SHP77 (cell line): ENCODE measurements around the gene TMEM270.

Source experiments
- DNase-seq, 2 experiments: peaks; one replicate each; lab custom pipeline; 2025; lab: John Stamatoyannopoulos, UW

Gene TMEM270

DNA sequence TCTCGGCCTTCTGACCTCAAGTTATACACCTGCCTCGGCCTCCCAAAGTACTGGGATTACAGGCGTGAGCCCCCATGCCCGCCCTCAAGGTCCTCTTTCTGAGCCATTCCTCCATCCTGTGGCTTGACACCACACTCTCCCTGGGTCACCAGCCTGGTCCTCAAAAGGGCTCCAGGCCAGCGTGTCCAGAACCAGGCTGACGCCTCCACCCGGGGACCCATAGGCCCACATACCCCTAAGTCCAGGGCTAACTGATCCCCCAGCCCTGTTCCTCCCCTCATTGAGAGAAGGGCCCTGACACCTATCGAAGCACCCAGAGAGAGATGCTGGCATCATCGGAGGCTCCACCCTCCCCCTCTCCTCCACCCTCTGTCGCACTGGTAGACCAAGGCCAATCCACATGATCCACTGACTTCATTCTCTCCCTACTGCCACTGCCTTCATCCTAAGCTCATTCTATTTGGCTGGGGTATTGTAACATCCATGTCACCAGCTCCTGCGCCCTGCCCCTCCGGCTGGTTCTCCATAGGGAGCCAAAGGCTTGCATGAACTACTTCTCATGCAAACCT, 46.7 kb downstream of the TMEM270 start:
- no peak for DNase-seq

DNA sequence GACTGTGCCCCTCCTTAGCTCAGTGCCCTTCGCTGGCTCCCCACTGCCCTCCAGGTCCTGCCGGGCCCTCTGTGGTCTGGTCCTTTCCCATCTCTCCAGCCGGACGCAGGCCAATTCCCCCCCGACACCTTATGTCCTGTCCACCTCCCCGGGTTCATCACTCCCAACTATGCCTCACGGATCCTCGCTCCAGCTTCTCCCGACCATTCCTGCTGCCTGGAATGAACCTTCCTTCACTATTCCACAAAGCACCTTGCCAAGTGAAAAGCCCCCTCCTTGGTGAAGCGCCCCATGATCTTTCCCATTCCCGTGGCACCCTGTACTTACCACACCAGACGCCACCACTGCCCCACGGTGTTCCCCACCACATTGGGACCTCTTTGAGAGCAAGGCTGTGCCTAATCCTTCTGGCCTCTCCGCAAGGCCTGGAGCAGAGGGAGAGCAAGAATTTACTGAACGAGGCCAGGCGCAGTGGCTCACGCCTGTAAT, 47.2 kb downstream of the TMEM270 start:
- no peak for DNase-seq

DNA sequence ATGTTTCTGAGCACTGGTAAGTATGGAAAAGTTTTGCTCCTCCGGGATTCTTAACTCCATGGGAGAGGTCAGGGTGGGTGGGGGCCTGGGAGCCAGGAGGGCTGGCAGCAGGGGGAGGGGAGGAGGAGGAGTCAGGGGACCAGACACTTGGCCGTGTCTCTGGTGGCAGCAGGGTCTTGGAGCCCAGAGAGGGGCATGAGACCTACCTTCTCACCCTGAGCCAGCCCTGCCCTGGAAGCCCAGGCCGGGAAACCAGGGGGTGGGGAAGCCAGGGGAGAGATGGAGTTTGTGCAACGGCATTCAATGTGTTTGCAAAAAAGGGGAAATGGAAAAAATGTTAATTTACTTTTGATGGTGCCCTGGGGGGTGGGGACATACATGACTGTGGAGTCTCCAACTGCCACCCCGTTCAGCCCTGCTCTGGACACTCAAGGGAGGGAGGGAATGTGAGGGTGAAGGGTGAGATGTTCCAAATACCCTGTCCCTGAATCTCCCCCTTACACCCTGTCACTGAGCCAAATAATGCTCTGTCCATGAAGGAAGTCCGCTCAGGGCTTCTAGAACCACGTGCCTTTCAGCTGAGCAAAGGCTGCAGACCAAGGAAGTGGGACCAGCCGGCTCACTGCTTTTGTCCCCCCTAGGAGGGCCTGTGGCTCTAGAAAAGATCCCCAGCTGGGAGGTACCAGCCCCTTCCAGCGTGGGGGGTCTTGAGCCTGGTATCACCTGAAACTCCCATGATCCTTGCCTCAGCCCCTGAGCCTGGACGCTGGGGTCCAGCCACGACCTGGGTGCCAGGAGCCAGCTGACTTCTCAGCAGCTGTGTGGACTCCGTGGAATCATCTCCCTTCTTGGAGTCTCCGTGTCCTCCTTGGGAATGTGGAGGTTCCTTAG, 48.3 kb downstream of the TMEM270 start:
- DNase-seq, result no peak

DNA sequence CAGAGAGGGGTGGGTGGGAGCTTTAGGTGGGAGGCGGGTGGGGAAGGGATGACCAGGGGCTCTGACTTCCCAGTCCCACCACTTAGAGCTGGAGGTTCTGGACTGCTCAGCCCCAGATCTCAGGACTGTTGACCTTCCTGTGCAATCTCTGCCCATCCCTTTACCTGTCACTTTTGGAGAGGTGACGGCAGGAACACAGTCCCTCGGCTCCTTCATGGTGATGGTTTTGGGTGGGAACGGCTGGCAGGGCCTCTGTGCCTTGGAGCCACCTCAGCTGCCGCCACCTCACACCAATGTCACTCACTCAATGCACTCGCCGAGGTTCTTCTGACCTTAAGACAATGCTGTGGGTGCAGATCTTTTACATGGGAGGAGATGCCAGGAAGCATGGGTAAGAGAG, 49.0 kb downstream of the TMEM270 start:
- no peak for DNase-seq

DNA sequence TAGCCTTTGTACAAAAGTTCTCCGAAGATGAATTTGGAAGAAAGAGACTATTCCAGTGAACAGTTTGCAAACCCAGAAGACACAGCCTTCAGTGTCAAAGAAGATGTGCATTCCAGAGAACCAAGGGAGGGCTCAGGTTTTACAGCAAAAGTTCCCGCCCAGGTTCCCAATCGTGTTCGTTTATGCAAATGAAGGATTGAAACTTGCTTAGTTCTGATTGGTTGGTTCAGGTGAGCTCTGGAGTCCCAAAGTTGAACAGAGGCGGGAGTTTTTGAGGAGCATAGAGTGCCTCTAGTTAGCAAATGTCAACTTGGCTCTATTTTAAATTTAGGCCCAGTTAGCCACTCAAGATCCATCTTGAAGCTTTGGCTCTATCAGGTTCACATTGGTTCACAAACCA, 51.3 kb downstream of the TMEM270 start:
- DNase-seq, result no peak
